Measurements from ENCODE around the gene HS3ST2.

The HS3ST2 gene

DNA sequence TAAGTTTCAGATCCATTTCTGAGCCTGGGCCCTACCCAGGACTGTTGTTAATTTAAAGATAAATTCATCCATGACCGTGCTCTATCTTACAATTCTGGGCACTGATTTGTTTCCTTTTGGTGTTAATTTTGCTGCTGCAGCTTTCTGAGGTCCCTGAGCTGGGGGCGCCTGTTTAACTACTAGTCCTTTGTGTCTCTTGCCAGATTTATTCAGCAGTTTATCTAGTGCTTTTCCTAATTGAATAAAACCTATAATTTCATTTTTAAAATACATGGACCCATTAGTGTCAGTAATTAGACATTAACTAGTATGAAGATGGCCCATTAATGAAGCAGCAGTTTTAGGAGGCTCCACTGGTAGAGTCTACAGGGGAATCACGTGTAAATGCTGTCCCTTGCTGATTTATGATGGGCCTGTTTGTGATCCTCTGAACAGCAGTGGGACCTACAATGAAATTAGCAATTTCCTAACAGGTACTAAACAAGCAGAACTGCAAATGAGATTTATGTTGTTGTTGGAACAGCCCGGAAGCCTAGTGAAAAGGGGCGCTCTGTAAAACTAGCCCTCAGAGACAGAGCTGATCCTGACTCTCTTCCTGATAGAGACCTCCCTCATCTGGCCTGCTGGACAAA, 54.7 kb downstream of the HS3ST2 start:
- POLR2A ChIA-PET = no interaction called here

DNA sequence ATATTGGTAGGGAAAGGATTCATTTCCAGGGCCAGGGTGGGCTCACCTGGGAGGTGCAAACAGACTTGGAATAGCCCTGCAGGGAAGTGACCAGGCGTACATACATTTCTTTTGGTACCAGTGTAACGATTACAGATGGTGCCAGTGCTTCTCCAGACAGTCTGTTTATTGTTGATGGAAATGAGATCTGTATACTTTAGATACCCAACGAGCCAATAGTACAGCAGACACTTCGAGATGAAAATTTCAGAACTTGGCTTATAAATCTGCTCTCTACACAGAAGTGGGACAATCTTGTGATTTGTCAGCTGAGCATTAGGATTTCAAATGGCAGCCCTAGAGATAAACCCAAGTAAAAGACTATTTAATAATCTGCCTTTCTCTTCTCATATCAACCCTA, 57.9 kb downstream of the HS3ST2 start:
- POLR2A ChIA-PET = no interaction called here
- no peak for DNase-seq (ENCODE audit: extremely low spot score)
- CTCF ChIA-PET = no interaction called here
- TF ChIP-seq, protein P1, sequence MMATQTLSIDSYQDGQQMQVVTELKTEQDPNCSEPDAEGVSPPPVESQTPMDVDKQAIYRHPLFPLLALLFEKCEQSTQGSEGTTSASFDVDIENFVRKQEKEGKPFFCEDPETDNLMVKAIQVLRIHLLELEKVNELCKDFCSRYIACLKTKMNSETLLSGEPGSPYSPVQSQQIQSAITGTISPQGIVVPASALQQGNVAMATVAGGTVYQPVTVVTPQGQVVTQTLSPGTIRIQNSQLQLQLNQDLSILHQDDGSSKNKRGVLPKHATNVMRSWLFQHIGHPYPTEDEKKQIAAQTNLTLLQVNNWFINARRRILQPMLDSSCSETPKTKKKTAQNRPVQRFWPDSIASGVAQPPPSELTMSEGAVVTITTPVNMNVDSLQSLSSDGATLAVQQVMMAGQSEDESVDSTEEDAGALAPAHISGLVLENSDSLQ (IDR thresholded peaks at IDR 0.05) = no peak
- TF ChIP-seq ZNF384 (IDR thresholded peaks at IDR 0.05) (no peak), FOXK2 (IDR thresholded peaks at IDR 0.05) (no peak), SUZ12 (IDR thresholded peaks at IDR 0.05) (no peak), LEF1 (IDR thresholded peaks at IDR 0.05; ENCODE audit: borderline replicate concordance) (no peak), SP1 (IDR thresholded peaks at IDR 0.05) (no peak), TARDBP (IDR thresholded peaks at IDR 0.05) (no peak), CTBP1 (IDR thresholded peaks at IDR 0.05; ENCODE audit: borderline replicate concordance) (no peak), FOXA1 (IDR thresholded peaks at IDR 0.05) (no peak), NFRKB (IDR thresholded peaks at IDR 0.05) (no peak), HDGF (IDR thresholded peaks at IDR 0.05; ENCODE audit: borderline replicate concordance) (no peak), ELF4 (IDR thresholded peaks at IDR 0.05) (no peak), ARNT (IDR thresholded peaks at IDR 0.05) (no peak), L3MBTL2 (conservative IDR thresholded peaks at IDR 0.05) (no peak), BHLHE40 (IDR thresholded peaks at IDR 0.05; ENCODE audit: borderline replicate concordance) (no peak), FOXM1 (IDR thresholded peaks at IDR 0.05; ENCODE audit: borderline replicate concordance) (no peak)

More for the DNA sequence above, 54.7 kb downstream of the HS3ST2 start:
- TF ChIP-seq CTBP1 (IDR thresholded peaks at IDR 0.05; ENCODE audit: borderline replicate concordance) (no peak), FOXA1 (IDR thresholded peaks at IDR 0.05) (no peak), L3MBTL2 (conservative IDR thresholded peaks at IDR 0.05) (no peak), FOXK2 (IDR thresholded peaks at IDR 0.05) (no peak), TARDBP (IDR thresholded peaks at IDR 0.05) (no peak)
- CTCF ChIA-PET = interaction anchor here (1.0 kb wide), 1 partner anchor 30 kb away, joined by 4 read pairs; no protein-coding TSS in a partner anchor
- DNase-seq (ENCODE audit: extremely low spot score) = no peak

DNA sequence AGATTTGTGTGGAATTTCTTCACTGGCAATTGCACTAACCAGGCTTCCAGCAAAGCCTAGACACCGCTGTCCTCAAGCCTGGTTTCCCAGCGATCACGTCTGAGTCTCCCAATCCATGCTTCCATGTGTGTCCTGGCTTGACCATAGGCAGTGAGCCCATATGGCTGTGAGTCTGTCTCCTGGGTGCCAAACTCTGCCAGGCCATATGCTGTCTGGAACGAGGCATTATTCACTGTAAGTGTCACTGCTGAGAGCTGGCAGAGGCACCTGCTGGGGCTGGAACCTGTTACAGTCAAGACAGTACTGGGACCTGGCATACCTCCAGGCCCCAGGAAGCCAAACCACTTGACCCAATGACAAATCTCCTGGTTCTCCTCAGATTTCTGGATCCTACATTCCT, 60.4 kb downstream of the HS3ST2 start:
- CTCF ChIA-PET = no interaction called here
- DNase-seq (ENCODE audit: extremely low spot score) = no peak
- POLR2A ChIA-PET = no interaction called here
- TF ChIP-seq HDGF (IDR thresholded peaks at IDR 0.05; ENCODE audit: borderline replicate concordance) (no peak), L3MBTL2 (conservative IDR thresholded peaks at IDR 0.05) (no peak)

DNA sequence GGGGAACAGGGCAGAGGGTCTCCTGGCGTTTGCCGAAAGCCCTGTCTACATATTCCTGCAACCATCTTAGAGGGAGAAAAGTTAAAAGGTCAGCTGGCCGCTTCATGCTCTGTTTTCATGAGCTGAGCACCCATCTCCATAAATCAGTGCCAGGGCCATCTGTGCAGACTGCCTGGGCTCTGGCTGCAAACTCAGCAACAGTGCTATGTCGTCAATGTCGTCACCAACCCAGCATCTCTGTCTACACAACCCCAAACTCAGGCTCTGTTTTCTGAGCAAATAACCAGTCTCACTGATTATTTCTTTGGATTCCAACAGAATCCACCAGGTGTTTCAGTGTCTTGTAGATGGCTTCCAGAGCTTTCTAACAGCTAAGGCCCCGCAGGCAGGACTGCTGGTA, 65.0 kb downstream of the HS3ST2 start:
- ChIA-PET CTCF (no interaction called here), POLR2A (no interaction called here)
- no peak for TF ChIP-seq NFRKB (IDR thresholded peaks at IDR 0.05)
- no peak for TF ChIP-seq SUZ12 (IDR thresholded peaks at IDR 0.05)
- TF ChIP-seq ELF4 (IDR thresholded peaks at IDR 0.05) = no peak
- no peak for TF ChIP-seq SP1 (IDR thresholded peaks at IDR 0.05)
- no peak for TF ChIP-seq ZNF384 (IDR thresholded peaks at IDR 0.05)
- no peak for TF ChIP-seq LEF1 (IDR thresholded peaks at IDR 0.05; ENCODE audit: borderline replicate concordance)
- TF ChIP-seq CTBP1 (IDR thresholded peaks at IDR 0.05; ENCODE audit: borderline replicate concordance) = no peak
- TF ChIP-seq, protein P1 (IDR thresholded peaks at IDR 0.05) = no peak
- TF ChIP-seq FOXM1 (IDR thresholded peaks at IDR 0.05; ENCODE audit: borderline replicate concordance) = no peak
- TF ChIP-seq FOXK2 (IDR thresholded peaks at IDR 0.05) = no peak
- no peak for TF ChIP-seq BHLHE40 (IDR thresholded peaks at IDR 0.05; ENCODE audit: borderline replicate concordance)
- no peak for TF ChIP-seq HDGF (IDR thresholded peaks at IDR 0.05; ENCODE audit: borderline replicate concordance)
- TF ChIP-seq TARDBP (IDR thresholded peaks at IDR 0.05) = no peak
- TF ChIP-seq L3MBTL2 (conservative IDR thresholded peaks at IDR 0.05) = no peak
- TF ChIP-seq ARNT (IDR thresholded peaks at IDR 0.05) = no peak
- no peak for DNase-seq (ENCODE audit: extremely low spot score)

DNA sequence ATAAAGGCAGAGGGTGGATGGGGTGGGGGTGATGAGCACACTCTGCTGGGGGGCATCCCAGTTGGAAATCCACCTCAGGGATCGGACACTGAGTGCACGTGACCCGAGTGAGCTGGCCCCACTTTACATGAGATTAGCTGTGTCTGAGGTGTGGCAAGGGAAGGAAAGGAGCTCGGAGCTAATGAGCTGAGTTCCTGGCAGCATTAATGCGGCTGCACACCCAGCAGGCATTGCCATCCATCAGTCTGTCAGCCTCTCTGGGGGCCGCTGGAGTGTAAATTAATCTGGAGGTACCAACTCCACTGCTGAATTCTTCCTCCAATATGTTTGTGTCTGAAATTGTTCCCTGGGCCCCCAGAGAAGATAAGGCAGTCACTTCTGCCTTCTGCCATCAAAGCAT, 65.5 kb downstream of the HS3ST2 start:
- ChIA-PET POLR2A (no interaction called here), CTCF (interaction anchor here (0.5 kb wide), 1 partner anchor 126 kb away, joined by 3 read pairs; no protein-coding TSS in a partner anchor)
- DNase-seq (ENCODE audit: extremely low spot score) = no peak
- TF ChIP-seq SP1 (IDR thresholded peaks at IDR 0.05) (no peak), L3MBTL2 (conservative IDR thresholded peaks at IDR 0.05) (no peak), ZNF384 (IDR thresholded peaks at IDR 0.05) (no peak), FOXK2 (IDR thresholded peaks at IDR 0.05) (no peak), ELF4 (IDR thresholded peaks at IDR 0.05) (no peak), NFRKB (IDR thresholded peaks at IDR 0.05) (no peak), CTBP1 (IDR thresholded peaks at IDR 0.05; ENCODE audit: borderline replicate concordance) (no peak), SUZ12 (IDR thresholded peaks at IDR 0.05) (no peak)
- TF ChIP-seq, protein P1 (IDR thresholded peaks at IDR 0.05) = no peak

DNA sequence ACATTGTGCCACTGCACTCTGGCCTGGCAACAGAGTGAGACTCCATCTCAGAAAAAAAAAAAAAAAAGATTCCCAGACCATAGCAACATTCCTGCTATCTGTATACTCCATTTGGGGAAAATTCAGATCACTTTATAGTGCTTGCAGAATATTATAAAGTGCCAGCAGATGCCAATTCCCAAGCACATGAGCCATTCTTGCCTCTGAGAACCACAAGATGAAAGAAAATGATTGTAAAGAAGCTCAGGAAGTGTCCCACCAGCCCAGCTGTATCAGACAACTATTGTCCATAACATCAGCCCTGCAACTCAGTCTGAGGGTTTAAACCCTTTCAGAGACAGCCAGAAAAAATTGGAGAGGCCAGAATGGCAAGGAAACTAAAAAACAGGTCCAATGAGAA, 69.0 kb downstream of the HS3ST2 start:
- ChIA-PET CTCF (interaction anchor here (0.7 to 0.9 kb wide), 2 partner anchors 16 to 70 kb away, joined by 4 to 5 read pairs; no protein-coding TSS in a partner anchor), POLR2A (no interaction called here)
- DNase-seq (ENCODE audit: extremely low spot score) = no peak
- no peak for TF ChIP-seq SP1 (IDR thresholded peaks at IDR 0.05)
- no peak for TF ChIP-seq FOXM1 (IDR thresholded peaks at IDR 0.05; ENCODE audit: borderline replicate concordance)
- TF ChIP-seq TARDBP (IDR thresholded peaks at IDR 0.05) = no peak
- TF ChIP-seq HDGF (IDR thresholded peaks at IDR 0.05; ENCODE audit: borderline replicate concordance) = no peak
- TF ChIP-seq, protein P1 (IDR thresholded peaks at IDR 0.05) = no peak

All from HEK293T (cell line).